GM21360 (cell line): ENCODE data around the gene SRP14.
"Not testable (repeated sequence)": the region's sequence is repeated elsewhere in the genome, so short reads cannot be mapped to it uniquely, and the experiment has no call there.

Source experiments
- ATAC-seq: cut with Tn5 transposase; IDR thresholded peaks from one replicate; pipeline ENCODE4 v1.9.1; 2021; ENCODE audit warnings: mild to moderate bottlenecking, moderate library complexity; ENCODE audit not compliant: unreplicated experiment

SRP14 gene, protein sequence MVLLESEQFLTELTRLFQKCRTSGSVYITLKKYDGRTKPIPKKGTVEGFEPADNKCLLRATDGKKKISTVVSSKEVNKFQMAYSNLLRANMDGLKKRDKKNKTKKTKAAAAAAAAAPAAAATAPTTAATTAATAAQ

DNA sequence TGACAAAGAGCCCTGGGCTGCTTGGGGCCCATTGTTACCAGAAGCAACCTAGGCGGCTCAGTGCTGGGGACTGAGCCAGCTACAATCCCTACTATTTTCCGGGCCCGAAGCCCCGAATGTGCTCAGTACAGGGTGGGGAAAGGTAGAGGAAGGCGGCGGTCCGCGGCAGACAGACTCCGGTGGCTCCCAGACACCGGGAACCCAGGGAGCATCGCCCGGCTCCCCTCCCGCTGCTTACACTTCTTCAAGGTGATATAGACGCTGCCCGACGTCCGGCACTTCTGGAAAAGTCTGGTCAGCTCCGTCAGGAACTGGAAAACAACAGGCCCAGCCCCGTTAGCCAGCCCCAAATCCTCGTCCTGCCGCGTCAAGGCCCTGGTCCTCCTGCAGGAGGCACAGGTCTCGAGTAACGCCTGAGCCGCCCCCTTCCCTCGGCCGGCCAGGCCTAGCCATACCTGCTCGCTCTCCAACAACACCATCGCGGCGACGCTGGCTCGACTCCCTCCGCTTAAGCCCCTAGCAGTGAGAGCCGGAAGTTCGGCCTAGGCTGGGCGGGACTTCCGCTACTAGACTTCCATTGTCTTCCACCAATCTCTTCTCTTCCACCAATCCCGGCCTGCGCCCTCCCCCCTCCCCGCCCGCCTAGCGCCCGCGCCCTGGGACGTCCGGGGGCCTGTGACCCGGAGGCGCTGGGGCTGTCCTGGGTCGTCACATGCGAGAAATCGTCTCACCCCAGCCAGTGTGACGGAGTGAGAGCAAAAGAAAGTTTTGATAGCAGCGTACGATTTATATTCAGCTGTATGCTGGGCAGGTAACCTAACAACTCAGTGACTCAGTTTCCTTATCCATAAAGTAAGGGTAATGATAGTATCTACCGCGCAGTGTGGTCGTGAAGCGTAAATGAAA is at the start of gene SRP14:
Gene SRP14, minus strand, starts transcription at position 544 of the 906 bp plus-strand sequence. Its CDS starts 65 bp downstream, at position 479.
- ATAC-seq, result peak; percentile 85

DNA sequence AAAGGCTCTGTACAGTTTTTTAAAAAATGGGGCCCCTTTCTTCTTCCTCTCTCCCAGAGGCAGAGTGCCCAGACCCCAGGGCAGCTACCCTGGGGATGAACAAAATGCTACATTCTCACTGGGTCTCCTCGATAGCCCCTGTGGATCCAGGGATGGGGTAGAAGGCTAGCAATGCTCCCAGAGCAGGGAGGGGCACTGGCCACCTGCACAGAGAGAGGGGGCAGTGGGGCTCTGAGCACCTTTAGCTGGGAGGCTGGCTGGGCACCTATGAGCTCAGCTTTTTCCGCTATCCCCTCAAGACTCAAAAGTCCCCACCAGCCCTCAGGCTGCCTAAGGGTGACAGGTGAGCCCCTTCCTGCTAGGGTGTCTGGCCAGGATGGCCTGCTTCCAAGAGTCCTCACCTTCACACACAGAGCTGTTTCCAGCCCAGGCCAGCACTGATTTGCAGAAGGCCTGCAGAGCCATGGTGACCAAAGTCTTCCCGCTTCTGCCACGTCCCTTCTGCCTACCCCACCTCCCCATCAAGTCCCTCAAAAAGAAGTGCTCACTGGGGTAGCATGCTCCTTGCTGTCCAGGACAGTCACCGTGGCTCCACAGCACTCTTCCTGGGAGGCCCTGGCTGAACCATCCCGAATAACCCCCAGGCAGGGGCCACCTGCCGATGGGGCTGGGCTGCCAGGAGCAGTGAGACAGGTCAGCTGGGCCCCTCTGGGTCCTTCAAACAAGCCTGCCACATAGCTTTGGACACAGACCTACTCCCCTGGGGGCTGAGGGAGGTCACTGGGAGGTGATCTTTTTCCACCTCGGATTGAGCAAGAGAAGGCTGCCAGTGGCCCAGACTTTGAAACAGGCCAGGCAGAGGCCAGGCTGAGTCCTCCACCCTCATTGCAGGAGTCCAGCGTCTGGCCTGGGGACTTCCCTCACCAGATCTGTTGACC is 49.3 kb upstream of the SRP14 start:
- no peak for ATAC-seq

DNA sequence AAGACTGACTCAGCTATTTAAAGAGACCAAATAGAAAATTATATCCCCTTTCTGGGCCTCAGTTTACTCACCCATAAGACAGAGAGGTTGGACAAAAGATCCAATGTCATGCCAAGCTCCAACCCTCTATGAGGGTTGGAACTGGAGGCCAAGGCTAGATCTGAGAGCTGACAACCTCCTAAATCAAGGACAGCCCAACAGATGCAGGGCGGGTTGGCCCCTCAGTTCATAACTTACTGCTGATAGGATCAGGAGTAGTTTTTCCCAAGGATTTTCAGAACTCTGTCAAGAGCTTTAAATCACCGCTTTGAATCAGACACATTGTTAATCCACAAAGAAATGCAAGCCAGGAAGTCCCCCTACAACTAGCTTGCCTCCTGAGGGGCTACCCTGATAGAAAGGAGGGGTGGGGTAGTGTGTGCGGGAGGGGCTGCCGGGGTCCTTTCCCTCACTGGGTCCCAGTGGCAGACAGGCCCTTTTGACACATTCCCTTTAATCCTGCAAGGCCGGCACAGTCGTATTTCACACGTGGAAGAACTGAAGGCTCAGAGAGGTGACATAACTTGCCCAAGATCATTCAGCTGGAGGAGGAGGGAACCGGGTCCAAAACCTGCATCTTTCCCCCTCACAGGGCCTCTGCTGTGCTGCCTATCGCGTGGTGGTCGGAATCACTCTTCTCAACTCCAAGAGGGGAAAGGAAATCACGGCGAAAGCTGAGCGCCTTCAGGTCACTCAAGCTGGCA is 48.3 kb upstream of the SRP14 start:
- no peak for ATAC-seq

DNA sequence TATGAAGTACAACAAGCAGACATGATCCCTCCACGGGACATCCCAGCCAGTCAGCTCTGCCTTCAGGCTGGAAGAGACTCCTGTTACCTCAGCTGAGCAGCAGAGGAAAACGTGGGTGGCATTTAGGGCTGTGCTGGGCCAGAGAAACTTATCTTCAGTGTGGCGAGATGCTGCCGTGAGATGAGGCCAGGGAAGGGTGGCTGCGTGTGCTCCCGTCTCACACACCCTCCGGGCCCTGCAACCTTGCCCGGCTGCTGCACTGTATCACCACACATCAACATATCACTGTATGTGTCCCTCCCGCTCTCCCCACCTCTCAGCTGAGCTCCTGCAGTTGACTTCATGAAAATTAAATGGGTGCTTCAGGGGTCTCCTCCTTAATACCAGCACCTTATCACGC is 46.3 kb upstream of the SRP14 start:
- no peak for ATAC-seq

DNA sequence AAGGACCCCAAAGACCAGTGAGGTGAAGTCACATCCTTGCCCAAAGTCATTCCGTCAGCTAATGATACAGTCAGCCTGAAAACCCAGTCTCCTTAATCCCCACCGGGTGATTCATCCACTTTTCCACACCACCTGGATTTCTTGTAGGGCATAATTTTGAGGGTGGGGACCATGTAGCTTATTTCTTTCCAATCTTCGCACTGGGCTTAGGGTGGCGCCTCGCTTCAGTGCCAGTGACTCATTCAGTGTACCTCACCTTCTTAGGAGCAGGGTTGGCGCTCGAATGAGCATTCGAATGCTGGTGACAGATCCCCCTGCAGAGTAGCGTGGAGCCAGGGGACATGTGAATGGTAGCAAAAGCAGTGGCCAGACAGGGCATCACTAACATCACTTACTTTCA is 45.7 kb upstream of the SRP14 start:
- no peak for ATAC-seq

DNA sequence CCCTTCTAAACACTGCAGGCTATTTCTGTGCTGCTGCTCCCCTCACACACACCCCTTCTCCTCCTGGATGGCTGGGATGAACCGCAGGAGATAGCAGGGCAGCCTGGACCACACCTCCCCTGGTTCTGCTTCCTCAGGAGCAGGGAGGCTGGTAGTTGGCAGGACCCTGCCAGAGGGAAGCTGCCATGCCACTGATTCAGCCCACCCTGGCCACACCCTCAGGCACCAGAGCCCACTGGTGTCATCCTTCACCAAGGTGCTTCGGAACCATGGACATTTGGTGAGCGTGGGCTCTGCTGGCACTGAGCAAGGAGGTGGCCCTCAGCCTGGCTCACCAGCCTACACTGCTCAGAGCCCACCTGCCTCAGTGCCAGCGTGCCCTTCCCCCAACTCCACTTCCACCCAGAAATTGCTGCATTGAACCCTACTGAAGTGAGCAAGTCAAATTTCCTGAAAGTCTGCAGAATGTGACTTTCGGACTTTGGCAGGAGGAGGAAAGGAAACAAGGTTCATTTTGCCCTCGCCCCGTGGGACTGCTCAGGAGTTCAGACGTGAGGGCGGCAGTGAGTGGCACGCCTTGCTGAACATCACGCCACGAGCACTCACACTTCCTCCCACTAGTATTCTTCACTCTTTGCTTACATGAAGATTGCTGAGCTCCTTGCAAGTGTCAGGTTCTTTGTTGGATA is 43.4 kb upstream of the SRP14 start:
- ATAC-seq, result no peak

DNA sequence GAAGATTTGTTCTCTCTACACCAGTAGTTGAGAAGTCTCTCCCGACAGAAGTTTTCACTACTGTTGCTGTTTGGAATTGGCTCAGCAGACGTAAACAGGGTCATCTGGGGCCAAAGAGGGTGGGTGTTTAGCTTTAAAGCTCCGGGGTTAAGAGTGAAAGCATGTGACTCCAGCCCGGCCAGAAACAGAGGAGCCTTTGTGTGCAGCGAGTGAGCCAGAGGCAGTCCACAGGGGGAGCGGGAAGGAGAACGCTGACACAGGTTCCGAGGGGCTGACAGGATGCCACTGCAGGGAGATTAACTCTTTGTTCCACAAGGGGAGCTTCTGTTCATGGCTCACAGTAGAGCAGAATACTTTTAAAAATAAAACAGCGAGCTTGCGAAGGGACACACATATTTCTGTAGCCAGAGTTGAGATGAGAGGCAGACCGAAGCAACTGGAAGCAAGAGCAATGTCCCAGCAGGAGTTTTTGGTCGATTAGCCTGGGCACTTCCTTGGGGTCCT is 42.8 kb upstream of the SRP14 start:
- ATAC-seq, result no peak

DNA sequence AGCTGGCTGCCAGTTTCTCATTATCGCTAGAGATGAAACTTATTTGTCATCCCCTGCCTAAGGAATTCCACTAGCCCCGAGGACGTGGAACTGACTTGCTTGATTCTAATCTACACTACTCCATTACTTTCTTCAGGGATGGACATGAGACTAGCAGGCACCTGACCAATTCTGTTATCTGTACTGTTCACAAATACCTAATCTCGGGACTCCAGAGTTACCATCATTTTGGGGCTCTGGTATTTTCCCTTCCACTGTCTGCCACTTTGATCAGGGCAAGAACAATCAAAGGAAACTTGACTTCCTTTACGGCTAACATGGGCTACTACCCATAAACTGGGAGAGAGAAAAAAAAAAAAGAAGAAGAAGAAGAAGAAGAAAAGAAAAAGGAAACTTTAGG is 41.9 kb upstream of the SRP14 start:
- ATAC-seq, result no peak

DNA sequence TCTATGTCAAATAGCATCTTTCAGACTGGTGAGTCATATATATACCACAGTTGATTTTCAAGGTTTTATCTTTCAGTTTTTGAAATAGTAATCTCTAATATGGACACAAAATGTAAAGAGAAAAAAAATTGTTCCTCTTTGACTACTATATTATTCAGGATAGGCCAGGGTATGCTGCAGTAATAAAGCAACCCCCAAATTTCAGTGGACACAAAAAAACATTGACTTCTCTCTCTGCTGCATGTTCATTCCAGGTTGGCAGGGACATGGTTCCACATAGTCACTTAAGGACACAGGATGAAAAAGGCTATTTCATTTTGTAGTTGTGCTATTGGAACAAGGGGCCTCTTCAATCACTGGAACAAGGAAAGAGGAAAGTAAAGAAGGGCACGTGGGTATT is 41.1 kb upstream of the SRP14 start:
- no peak for ATAC-seq

DNA sequence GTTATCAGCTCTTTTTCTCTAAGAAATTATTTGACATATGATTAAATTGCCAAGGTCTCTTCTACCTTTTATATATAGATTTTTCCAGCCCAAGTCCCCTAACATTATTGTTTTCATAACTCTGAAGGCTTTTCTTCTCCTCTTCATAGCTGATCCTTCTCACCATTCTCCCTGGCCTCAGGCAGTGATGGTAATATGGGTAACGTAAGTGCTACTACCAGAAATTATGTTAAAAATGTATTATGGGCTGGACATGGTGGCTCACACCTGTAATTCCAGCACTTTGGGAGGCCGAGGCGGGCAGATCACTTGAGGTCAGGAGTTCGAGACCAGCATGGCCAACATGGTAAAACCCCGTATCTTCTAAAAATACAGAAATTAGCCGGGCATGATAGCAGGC is 40.5 kb upstream of the SRP14 start:
- no peak for ATAC-seq

DNA sequence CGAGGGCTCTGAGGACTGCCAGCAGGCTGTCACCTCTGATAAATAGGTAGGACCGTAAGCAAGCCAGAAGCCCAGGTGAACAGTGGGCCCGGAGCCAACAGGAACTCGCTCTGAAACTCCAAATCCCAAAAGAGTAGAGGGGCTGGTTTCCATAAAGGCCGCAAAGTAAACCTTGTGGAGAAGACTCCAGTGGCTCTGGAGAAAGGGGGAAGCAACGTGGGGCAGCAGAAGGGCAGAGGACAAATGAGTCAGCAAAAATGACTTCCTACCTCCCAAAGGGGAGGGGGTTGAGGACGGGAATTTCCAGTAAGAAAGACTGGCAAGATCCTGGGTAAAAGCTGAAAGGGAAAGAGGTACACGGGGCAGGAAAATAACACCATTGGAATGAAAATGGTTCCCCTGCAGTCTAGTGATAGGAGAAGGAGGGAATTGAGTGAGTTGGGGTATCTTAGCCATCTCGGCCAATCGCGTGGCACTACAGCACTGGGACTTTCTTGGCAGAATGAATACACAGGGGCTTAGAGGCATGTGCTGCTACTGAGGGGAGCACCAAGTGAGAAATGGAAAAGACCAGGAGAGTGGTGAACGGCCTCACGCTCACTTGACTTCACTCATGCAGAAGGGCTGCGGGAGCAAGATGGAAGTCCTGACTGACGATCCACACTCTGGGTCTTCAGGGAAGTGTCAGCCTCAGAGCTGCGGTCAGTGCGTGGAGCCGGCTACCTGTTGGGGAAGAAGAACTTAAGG is 36.5 kb upstream of the SRP14 start:
- no peak for ATAC-seq

DNA sequence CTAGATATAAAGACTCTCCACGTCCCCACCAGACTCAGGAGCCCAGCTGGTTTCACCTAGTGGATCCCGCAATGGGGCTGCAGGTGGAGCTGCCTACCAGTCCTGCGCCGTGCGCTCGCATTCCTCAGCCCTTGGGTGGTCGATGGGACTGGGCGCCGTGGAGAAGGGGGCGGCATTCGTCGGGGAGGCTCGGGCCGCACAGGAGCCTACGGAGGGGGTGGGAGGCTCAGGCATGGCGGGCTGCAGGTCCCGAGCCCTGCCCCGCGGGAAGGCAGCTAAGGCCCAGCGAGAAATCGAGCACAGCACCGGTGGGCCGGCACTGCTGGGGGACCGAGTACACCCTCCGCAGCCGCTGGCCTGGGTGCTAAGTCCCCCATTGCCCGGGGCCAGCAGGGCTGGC is 35.7 kb upstream of the SRP14 start:
- ATAC-seq, result not testable (repeated sequence)

DNA sequence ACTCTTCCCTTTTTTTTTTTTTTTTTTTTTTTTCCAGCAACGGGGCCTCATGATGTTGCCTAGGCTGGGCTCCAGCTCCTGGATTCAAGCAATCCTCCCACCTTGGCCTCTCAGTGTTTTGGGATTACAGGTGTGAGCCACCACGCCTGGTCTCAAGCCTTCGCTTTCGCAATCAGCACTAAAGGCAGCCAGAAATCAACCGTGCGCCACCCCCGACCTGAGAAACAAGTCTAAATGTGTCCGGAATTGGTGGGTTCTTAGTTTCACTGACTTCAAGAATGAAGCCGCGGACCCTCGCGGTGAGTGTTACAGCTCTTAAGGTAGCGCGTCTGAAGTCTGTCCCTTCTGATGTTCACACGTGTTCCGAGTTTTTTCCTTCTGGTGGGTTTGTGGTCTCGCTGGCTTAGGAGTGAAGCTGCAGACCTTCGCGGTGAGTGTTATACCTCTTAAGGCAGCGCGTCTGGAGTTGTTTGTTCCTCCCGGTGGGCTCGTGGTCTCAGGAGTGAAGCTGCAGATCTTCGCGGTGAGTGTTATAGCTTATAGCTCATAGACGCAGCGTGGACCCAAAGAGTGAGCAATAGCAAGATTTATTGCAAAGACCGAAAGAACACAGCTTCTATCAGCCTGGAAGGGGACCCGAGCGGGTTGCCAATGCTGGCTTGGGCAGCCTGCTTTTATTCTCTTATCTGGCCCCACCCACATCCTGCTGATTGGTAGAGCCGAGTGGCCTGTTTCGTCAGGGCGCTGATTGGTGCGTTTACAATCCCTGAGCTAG is 34.9 kb upstream of the SRP14 start:
- not testable (repeated sequence) for ATAC-seq

DNA sequence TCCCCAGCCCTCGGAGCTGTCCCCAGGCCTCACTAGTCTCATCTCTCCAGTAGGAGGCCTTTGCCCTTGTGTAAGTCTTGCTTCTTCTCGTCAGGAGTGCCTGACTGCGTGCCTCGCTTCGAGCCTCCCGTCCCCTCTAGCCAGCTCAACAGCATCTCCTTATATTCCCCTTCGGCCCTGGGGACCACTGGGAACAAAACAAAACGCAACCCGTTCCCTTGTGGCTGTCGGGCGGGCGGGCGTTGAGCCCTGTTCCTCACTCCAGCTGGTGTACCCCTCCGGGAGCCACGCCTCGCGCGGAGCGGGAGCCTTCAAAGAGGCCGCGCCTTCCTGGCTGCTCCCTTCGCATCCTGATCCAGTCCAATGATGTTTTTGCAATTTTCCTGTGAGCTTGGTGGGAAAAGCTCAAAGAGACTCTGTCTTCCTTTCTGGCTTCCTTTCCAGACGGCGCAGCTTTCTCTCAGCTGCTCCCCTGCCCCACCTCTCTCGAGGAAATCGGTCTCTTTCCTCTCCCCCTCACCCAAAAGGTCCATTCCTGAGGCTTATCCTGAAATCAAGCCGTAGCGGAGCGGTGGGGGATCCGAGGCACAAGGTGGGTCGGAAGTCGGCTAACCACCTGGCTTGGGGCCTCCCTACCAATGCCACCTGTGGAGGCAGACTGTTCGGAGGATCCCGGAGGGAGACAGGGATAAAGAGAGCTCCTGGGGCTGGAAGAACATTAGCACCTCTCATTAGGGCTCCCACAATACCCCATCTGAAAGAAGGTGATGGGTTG is 33.4 kb upstream of the SRP14 start:
- no peak for ATAC-seq

DNA sequence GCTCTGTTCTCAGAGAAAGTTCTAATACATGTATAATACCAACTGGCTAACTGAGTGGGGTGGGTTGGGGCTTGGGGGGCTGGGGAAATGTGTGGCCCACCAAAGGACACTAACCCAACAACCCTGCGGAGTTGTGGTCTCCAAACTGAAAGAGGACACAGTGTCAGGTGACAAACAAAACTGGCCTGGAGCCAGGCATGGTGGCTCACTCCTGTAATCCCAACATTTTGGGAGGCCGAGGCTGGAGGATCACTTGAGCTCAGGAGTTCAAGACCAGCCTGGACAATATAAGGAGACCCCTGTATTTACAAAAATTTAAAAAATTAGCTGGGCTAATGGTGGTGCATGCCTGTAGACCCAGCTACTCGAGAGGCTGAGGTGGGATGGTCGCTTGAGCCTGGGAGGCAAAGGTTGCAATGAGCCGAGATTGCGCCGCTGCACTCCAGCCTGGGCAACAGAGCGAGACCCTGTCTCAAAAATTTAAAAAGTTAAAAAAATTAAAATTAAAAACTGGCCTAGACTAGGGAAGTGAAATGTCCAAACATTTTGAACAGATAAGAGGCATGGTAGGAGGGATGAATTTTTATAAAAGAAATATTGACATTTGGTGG is 31.7 kb upstream of the SRP14 start:
- no peak for ATAC-seq

DNA sequence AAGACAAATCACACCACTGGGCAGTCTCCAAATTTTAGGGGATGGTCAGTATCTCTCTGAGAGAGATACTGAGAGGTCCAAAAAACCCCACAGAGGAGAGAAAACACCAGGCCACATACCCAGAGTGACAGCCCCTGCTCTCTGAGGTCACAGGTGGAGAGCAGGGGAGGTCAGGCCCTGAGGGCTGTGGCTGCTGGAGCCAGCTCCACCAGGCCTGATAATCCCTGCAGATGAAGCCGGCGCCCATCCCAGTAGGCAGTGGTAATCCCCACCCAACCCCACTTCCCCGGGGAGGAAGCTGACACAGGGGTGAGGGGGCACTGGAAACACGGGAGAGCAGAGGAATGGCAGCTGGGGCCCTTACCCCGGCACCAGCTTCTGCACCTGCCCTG is 31.2 kb upstream of the SRP14 start:
- ATAC-seq, result no peak
